ENCODE data around the gene ANKS6. TPM values are rescaled to one million over a fixed set of nuclear protein-coding genes. Genes with fewer than 3 reads are reported as not detected.

Gene ANKS6
- total and polyA plus RNA-seq, 10 of the 15 experiments (the other 5 are each of a cell fraction or from before 2014, with no cell fraction given) = 2.0 to 16.2 (median 6.1) TPM

GRCh38 chr9:98747476-98747875 lies 48.9 kb downstream of the ANKS6 start (continued):
- TF ChIP-seq RELA (IDR thresholded peaks at IDR 0.05; ENCODE audit: borderline replicate concordance, partially characterized antibody) (no peak), ZNF207 (IDR thresholded peaks at IDR 0.05; ENCODE audit: borderline replicate concordance) (no peak), HDGF (IDR thresholded peaks at IDR 0.05) (no peak), YY1 (IDR thresholded peaks at IDR 0.05; ENCODE audit: low read depth, low read length) (no peak), EED (IDR thresholded peaks at IDR 0.05; ENCODE audit: low read depth) (no peak), ZBTB4 (CRISPR knock-in tag; IDR thresholded peaks at IDR 0.05) (no peak), MTA3 (IDR thresholded peaks at IDR 0.05; ENCODE audit: borderline replicate concordance, low read length) (no peak)

GRCh38 chr9:98745470-98745869 lies 50.9 kb downstream of the ANKS6 start:
- no peak overlapping the region for H3K27ac ChIP-seq (ENCODE audit: control insufficient read depth, insufficient read depth)
- FAIRE-seq (no peak), DNase-seq (ENCODE audit: low read depth, low spot score) (no peak), ATAC-seq (no peak)
- H3K9ac ChIP-seq (ENCODE audit: control insufficient read depth, insufficient read depth, low read length) = no peak overlapping the region
- in situ Hi-C loops (cut with MboI) = no loop called here
- no peaks in the 10 kb centered on the region for H3K36me3 ChIP-seq (ENCODE audit: control insufficient read depth in 2 of 2, insufficient read depth in 2 of 2, low read length in 1 of 2)
- CTCF ChIA-PET = no interaction called here
- BruUV-seq (replicated peaks) = no TSS peak
- no peak overlapping the region for H3K4me2 ChIP-seq (ENCODE audit: control insufficient read depth, insufficient read depth)
- no peaks in the 10 kb centered on the region; the same call in 1 of the 2 replicates for H4K20me1 ChIP-seq (ENCODE audit: control insufficient read depth, insufficient read depth)
- no peaks in the 10 kb centered on the region; a peak in 1 of 4 replicates for H3K27me3 ChIP-seq (replicated peaks in 1 of 2; ENCODE audit: control insufficient read depth in 2 of 2, insufficient read depth in 2 of 2, low read length in 1 of 2)
- H2AFZ ChIP-seq (ENCODE audit: control insufficient read depth, low read depth, low read length) = no peak overlapping the region
- POLR2A ChIA-PET = no interaction called here
- 72% methylated on average over 7 of the region's 7 CpGs for WGBS (ENCODE audit: insufficient coverage, insufficient replicate concordance, low lambda C conversion rate, missing lambda C conversion rate)
- H3K9me3 ChIP-seq (replicated peaks; ENCODE audit: control insufficient read depth, insufficient read depth, low read length) = no peaks in the 10 kb centered on the region
- intact Hi-C loops (cut with micrococcal nuclease; ENCODE audit: unreplicated experiment) = no loop called here
- RAD21 ChIA-PET (ENCODE audit: unreplicated experiment) = no interaction called here
- H3K79me2 ChIP-seq (ENCODE audit: control insufficient read depth, insufficient read depth, low read length) = no peaks in the 10 kb centered on the region
- SMC1A ChIA-PET (ENCODE audit: uncharacterized antibody, unreplicated experiment) = no interaction called here
- H3K4me3 ChIP-seq = no peak overlapping the region
- no peaks in the 10 kb centered on the region for H3K4me1 ChIP-seq (ENCODE audit: control insufficient read depth, insufficient read depth, low read length)
- TF ChIP-seq CHD1 (IDR thresholded peaks at IDR 0.05; ENCODE audit: low read depth, low read length) = no peak
- TF ChIP-seq SPI1 (IDR thresholded peaks at IDR 0.05; ENCODE audit: borderline replicate concordance, insufficient read depth, low read depth, low read length) = no peak
- no peak for TF ChIP-seq SMAD1 (IDR thresholded peaks at IDR 0.05; ENCODE audit: low read depth, partially characterized antibody)
- TF ChIP-seq ZBED1 (IDR thresholded peaks at IDR 0.05; ENCODE audit: borderline replicate concordance) = no peak
- TF ChIP-seq TCF3 (IDR thresholded peaks at IDR 0.05; ENCODE audit: borderline replicate concordance, insufficient read depth, low read depth, low read length) = no peak
- no peak for TF ChIP-seq MTA3 (IDR thresholded peaks at IDR 0.05; ENCODE audit: borderline replicate concordance, low read length)
- no peak for TF ChIP-seq KLF5 (IDR thresholded peaks at IDR 0.05; ENCODE audit: partially characterized antibody)
- TF ChIP-seq CBX3 (IDR thresholded peaks at IDR 0.05; ENCODE audit: borderline replicate concordance, low read depth) = no peak
- TF ChIP-seq CREM (IDR thresholded peaks at IDR 0.05; ENCODE audit: low read depth) = no peak
- TF ChIP-seq BMI1 (IDR thresholded peaks at IDR 0.05; ENCODE audit: borderline replicate concordance) = no peak
- TF ChIP-seq CBX5 (IDR thresholded peaks at IDR 0.05; ENCODE audit: low read depth) = no peak
- TF ChIP-seq RELA (IDR thresholded peaks at IDR 0.05; ENCODE audit: borderline replicate concordance, partially characterized antibody) = no peak
- no peak for TF ChIP-seq PKNOX1 (IDR thresholded peaks at IDR 0.05)
